Measurements from ENCODE around the gene KCNQ2.

Gene KCNQ2

GRCh38 chr20:63366390-63367365 is 105.8 kb downstream of the KCNQ2 start:
- no peak for DNase-seq
- in situ Hi-C loops (cut with MboI; ENCODE audit: low pct_unique_long_range_greater_than_20kb, low sequenced_read_pairs), result no loop called here

DNA sequence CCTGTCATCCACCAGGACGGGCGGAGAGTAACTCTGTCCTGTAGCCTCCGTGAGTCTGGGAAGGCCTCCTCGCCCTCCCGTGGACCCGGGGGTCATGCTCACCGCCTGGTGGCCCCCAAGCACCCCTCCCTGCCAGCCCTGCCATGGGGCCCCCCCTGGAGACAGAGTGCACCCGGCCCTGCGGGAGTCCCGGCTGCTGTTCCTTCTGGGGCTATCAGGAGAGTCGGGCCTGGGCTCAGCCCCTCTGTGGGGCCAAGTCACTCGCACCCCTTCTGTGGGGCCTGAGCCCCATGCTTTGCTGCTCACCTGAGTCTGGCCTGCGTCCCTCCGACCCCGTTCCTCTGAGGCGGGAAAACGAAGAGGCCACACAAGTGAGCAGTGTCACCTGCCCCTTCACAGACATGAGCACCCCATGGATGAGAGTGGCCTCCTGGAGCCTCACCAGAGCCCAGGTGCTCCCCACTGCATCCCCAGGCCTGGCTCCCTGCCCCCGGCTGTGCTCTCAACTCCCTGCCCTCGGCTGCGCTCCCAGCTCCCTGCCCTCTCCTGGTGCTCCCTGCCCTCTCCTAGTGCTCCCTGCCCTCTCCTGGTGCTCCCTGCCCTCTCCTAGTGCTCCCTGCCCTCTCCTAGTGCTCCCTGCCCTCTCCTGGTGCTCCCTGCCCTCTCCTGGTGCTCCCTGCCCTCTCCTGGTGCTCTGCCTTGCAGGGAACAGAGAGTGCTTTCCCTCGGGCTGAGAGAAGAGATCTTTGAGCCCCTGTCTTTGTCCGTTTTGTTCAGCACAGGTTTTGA is 106.7 kb downstream of the KCNQ2 start:
- in situ Hi-C loops (cut with MboI; ENCODE audit: low pct_unique_long_range_greater_than_20kb, low sequenced_read_pairs), result no loop called here
- no peak for DNase-seq

DNA sequence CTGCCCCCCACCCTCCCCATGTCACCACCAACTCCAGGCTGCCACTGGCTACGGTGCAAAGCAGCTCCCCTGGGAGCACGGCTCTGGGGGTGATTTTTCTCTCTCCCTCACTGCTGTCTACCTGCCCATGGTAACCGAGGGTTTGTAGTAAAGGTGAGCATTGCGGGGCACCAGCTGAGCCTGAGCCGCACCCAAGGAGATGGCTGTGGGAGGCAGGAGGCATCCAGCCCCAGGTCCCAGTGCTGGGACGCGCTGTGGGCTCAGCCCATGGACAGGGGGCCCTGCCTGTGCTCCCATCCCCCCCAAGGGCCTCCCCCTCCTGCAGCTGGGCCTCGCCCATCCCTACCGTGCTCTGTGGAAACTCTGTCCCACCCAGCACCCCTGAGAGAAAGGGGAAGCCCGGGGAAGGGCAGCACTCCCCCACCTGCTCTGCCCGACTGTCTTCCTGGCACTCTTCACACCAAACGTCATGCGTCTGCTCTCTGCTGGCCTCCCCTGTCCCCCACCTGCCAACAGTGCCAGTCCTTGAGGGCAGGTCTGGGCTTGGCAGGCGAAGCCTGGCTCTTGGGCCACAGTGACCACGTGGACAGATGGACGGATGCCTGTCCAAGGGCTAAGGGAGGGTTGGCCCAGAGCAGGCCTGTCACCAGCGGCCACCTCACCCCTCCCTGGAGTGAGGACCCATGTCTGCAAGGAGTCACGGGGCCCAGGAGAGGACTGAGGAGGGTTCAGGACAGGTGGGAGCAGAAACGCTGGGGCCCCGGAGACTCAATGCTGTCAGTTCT is 107.5 kb downstream of the KCNQ2 start:
- in situ Hi-C loops (cut with MboI; ENCODE audit: low pct_unique_long_range_greater_than_20kb, low sequenced_read_pairs), result no loop called here

DNA sequence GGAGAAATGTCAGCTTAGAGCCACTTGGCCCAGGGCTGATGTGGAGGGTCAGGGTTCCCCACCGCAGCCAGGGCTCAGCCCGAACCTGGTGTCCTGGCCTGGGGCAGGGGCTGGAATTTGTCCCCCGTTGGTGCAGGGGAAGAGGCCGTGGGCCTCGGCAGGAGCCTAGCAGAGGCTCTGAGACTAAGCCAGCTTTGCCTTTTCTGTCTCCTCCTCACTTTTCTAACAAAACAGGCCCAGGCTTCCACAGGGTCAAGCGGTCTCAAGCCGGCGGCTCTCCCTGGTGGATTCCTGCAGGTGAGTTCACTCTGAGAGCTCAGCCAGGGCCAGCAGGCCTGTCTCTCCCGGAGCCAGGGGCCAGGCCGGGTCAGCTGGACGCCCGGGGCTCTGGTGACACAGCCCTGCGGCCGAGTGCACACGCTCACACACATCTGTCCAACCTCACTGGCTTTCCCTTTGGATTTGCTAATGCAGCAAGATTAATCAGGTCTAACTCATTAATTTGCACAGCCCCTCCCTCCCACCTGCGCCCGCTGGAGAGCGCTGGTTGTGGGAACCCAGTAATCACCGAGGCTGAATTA is 108.4 kb downstream of the KCNQ2 start:
- in situ Hi-C loops (cut with MboI; ENCODE audit: low pct_unique_long_range_greater_than_20kb, low sequenced_read_pairs), result no loop called here
- DNase-seq, result no peak

More for the DNA sequence above, 107.5 kb downstream of the KCNQ2 start:
- no peak for DNase-seq

GRCh38 chr20:63363013-63363957 is 109.2 kb downstream of the KCNQ2 start:
- in situ Hi-C loops (cut with MboI; ENCODE audit: low pct_unique_long_range_greater_than_20kb, low sequenced_read_pairs), result no loop called here
- no peak for DNase-seq

- DNase-seq, result no peak
- in situ Hi-C loops (cut with MboI; ENCODE audit: low pct_unique_long_range_greater_than_20kb, low sequenced_read_pairs), result no loop called here
Measured at GRCh38 chr20:63362436-63363009, 109.9 kb downstream of the KCNQ2 start.

DNA sequence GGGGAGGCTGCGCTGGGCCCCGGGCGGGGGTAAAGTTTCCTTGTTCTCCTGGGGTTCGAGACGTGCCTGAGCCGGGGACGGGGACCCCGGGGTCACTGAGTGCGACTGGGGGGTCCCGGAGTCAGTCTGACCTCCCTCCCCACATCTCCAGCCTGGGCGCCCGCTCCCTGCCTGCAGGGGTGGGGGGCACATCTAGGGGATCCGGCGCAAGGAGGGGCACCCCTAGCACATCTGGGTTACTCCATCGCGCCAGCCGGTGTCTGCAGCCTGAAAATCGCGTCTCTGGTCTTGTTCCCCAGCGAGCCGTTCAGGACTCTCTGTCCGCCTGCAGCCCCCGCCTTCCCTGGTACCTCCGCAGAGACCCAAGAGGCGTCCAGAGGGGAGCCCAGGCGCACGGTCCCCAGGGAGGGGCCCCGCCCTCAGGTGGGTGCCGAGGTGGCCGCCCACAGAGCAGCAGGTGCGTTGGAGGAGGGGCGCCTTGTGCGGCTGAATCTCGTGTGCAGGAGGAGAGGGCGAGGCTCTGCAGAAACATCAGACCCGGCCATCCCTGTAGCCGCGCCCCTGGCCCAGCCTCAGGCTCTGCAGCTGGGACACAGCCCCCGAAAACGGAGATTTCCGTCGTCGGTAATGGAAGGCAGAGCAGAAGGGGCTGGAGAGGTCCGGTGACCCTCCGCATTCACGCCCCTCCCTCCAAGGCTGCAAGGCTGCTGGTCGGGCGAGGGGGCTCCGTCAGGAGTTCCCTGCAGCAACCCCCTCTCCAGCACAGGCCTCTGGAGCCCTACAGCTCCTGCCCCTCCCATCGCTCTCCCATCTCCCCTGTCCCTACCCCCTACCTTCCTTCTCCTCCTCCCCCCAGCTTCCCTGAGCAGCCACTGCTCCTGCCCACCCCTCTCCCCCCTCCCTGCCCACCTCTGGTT is 110.7 kb downstream of the KCNQ2 start:
- no peak for DNase-seq
- in situ Hi-C loops (cut with MboI; ENCODE audit: low pct_unique_long_range_greater_than_20kb, low sequenced_read_pairs), result no loop called here

DNA sequence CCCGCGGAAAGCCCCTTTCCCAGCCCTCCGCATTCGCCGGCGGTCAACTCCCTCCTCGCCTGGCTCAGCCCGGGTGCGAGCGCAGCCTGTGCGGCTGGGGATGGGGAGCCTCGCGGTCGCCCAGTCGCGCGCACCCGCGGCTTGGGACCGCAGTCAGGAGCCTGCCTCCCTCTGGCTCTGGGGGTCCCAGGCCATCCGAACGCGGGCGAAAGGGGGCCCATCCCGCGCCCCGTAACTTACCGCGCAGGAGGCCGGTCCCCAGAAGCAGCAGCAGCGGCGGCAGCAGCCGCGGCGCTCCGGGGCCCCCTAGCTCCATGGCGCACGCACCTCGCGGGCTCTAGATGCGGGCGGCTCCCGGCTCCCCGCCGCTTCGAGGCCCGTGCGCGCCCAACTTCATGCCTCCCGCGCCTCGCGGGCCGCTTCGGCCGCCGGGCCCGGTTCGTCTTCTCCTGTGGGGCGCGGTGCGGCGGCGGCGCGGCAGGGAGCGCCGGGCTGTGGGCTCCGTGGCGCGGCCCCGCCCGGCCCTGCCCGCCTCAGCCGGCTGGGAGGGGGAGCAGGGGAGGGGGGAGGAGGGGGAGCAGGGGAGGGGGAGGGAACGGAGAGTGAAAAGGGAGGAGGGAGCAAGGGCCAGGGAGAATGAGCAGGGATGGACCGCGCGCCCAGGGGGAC is 111.5 kb downstream of the KCNQ2 start, which contains the start of gene CHRNA4:
CHRNA4 (minus strand) TSS at position 500 of the 669 bp plus-strand sequence; CDS start at position 316, 184 bp downstream.
- DNase-seq, result no peak
- in situ Hi-C loops (cut with MboI; ENCODE audit: low pct_unique_long_range_greater_than_20kb, low sequenced_read_pairs), result no loop called here

DNA sequence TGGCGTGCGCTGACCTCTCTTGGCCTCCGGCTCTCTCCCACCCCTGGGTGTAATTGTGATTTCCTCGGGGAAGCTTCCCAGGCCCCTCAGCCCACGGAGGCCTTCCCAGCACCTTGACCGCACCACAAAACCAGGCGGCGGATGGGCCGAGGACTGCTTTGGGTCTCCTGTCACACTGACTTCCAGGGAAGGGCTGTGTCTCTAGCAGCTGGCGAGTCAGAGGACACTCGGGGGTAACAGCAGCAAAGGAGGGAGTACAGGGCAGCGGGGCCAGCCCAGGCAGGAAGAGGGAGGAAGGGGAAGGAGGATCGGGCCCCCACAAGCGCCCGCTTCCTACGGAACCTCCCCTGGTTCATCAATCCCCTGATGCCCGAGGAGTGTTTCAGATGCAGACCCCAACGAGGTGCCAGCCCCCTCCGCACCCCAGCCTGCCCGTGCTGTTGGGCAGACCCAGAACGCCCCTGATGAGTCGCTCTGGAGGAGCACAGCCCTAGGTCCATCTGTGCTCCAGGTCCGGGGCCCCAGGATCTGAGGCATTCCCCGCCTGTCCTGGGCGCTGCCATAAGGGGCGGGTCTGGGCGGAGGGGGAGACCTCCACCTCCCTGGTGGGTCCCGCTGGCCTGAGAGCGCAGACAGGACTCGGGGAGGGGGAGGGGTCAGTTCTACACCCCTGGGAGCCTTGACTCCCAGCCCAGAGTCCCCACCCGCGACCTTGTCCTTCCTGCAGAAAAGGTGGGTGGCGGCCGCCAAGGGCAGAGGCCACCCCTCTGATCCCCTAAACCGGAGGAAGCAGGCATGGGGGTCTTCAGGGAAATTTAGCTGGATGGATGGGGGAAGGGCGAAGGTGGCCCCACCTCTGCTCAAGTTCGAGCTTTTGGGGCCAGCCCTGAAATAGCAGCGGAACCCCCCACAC is 112.3 kb downstream of the KCNQ2 start:
- DNase-seq, result no peak
- in situ Hi-C loops (cut with MboI; ENCODE audit: low pct_unique_long_range_greater_than_20kb, low sequenced_read_pairs), result no loop called here

DNA sequence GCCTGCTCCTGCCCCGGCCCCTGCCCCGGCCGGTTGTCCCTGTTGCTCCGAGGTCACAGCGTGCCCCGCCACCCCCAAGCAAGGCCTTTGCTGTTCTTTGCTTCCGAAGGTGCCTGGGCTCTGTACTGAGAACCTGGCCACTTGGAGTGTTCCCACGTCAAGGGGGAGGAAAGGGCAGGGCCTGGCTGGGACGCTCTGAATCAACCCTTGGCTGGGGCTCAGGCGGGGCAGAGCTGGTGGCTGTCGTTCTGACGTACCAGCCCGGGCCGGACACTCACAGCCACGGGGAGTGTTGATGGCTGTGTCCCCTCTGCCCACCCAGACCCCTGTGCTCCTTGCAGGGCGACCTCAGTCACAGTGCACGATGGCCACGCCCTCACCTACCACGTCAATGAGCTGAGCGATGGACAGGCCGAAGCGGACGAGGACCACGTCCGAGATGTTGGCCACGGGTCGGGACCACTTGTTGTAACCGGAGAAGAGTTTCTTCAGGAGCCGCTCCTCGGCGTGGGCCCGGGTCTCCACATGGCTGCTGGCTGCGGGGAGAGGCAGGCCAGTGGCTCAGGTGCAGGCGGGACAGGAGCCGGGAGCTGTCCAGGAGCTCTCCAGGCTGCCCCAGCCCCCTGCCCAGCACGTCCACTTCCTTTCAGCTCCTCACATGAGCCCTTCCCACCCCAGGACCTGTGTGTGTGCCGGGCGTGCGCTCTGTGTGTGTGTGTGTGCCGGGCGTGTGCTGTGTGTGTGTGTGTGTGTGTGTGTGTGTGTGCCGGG is 113.1 kb downstream of the KCNQ2 start:
- DNase-seq, result no peak
- in situ Hi-C loops (cut with MboI; ENCODE audit: low pct_unique_long_range_greater_than_20kb, low sequenced_read_pairs), result no loop called here

- no peak for DNase-seq
- in situ Hi-C loops (cut with MboI; ENCODE audit: low pct_unique_long_range_greater_than_20kb, low sequenced_read_pairs), result no loop called here
Measured at GRCh38 chr20:63357921-63358905, 114.2 kb downstream of the KCNQ2 start.

DNA sequence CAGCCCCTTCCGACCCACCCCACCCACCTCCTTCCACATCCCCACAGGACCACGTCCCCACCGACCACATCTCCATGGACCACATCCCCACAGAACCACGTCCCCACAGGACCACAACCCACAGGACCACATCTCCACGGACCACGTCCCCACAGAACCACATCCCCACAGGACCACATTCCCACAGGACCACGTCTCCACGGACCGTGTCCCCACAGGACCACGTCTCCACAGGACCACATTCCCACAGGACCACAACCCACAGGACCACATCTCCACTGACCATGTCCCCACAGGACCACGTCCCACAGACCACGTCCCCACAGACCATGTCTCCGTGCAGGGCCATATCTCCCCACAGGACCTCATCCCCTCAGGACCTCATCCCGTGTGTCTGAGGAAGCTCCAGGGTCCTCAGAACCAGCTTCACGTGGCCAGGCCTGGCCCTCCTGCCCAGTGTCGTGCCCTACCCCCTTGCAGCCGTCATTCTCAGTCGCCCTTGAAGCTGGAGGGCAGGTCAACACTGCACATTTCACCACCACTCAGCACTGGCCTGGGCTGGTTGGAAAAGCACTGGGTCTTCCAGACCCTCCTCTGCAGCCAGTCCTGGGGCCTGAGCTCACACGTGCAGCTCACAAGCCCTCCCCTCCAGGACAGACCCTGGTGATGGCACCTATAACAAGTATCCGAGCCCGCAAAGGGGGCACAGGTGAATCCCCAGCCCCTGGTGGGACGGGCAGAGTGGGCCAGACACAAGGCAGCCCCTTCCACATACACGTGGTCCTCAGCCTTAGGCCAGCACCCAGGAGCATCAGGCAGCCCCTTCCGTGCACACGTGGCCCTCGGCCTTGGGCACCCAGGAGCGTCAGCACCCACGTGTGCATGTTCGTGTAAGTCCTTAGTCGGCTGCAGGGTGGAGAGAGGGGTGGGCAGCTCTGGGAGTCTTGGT is 115.2 kb downstream of the KCNQ2 start:
- no peak for DNase-seq
- in situ Hi-C loops (cut with MboI; ENCODE audit: low pct_unique_long_range_greater_than_20kb, low sequenced_read_pairs), result no loop called here

Data from KBM-7 (cell line).